HCEC 1CT (cell line): ENCODE measurements around the gene COLEC12.

ENCODE experiments used
- DNase-seq: peaks from one replicate; pipeline ENCODE4 v3.0.0-alpha.2; 2017

Gene COLEC12

DNA sequence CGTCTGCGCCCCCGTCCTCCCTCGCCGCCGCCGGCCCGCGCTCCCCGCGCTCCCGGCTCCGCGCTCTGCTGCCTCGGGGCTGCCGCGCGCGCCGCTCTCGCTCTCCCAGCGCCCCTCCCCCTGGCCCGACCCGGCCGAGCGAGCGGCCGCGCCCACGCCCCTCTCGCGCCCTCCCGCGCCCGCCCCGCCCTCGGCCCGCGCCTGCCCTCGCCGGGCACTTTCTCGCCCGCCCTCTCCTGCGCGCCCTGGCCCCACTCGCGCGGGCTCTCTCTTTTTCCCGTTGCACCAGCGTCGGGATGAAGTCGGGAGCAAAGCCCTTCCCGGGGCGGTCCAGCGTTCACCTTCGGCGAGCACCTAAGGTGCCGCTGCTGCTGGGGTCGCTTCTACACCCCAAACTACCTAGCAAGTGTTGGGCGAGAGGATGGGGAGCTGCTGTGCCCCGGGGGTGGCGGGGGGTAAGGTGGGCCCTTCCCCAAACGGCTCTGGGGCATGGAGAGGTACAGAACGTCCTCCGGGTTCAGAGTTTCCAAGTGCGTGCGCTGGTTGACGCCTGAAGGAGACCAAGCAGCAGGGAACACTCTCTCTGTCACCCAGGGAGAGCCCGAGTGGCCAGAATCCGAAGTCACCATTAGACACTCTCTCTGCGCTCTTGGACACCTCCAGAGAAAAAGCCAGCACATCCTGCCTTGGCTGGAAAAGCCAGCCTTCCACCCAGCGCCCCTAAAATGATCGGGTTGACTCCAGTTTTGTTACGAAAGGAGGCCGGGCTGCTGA, at the start of gene COLEC12:
TSS of gene COLEC12 (minus strand) at position 70 of the 774 bp plus-strand sequence. CDS start 187 bp downstream, outside the sequence.
- no peak for DNase-seq

DNA sequence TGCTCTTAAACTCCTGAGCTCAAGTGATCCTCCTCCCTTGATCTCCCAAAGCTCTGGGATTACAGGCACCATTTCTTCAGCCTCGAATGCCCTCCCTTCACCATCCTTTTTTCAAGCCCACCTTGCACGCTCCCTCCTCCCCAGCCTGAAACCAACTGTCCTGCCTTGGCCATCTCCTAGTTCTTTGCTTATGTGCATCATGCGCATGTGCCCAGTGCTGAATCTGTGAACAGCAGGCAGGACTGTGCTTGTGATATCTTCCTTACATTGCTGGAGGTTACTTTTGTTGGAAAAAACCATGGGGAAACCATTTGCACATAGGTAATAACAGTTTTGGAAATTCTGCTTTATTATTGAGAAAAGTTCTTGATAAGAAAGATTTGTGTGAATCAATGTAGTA, 49.5 kb upstream of the COLEC12 start:
- no peak for DNase-seq

DNA sequence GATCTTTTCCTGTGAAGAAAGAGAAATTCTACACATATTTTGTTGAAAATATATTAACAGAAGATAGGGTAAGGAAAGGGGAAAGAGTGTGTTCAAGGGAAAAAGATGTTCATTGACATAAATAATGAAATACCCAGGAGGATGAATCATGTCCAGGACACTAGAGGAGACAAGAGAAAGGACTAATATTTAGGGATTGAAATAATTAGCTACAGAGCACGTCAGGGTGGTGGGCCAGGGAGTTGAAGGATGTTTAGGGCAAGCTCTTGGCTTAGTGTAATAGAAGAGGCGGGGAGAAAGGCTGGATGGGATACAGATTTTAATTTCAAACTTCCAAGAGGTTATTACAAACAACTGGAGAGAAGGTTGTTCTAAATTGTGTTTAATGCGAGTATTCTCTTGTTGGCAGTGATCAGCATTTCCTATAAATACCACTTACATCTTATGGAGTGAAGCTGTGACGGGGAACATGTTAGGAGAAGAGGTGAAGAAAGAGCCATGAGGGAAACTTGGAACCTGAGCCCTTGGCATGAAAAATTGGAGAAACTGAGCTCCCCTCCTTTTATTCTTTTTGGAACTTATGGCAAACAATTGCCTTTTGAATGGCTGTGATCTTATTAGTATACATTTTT, 43.1 kb upstream of the COLEC12 start:
- no peak for DNase-seq

DNA sequence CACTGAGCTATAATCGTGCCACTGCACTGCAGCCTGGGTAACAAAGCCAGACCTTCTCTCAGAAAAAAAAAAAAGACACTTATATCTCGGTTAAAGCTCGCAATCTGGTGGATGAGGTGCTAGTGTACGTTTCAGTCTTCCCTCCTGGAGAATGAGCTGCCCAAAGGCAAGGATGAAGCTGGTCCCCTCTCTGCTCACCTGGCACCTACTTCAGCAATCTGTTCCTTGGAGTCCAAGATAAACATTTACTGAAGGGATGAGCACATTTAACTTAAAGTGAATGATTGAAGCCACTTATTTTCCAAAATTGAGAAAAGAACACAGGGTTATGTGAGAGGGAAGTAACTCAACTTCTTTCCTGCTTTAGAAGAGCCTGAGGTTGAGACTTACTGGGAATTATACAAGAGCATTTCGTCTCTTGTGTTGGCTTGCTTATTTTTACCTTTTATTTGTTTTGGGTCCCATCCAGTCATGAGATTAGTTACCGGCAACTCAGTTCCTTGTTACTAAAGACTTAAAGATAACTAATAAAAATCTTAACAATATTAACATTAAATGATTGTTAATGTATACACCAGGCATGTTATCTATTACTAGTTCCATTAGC, 33.6 kb upstream of the COLEC12 start:
- no peak for DNase-seq

DNA sequence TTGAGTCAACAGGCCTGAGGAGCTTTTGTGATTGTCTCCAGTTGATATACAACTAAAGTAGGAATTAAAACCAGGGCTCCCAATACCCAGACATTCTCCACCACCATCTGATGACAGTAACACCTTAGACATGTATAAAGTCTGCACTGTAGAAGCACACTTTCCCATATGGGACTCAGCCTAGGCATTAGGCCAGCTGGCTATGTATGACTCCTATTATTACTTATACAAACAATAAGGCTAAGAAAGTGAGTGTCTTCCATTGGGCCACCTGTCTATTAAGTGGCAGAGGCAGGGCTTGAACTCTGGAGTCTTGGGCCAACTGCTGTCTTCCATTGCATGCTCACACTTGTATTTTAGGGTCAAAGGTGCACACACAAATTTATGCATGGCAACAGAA, 32.1 kb upstream of the COLEC12 start:
- DNase-seq, result no peak

DNA sequence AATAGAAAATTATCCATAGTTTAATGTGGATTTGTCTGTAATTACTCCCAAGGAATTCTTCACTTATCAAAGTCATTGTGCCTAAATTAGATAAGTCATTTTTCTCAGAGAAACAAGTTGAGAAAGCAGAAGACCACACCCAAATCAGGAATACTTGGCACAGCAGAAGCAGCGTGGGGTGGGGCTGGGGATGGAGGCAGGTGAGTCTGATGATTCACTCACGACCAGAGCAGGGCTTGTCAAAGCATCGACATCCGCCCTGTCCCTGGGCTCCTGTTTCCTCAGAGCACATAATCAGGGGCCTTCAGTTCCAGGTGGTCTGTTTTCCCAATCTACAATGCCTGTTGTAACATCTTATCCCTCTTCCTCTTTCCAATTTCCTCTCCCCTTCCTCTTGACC, 31.5 kb upstream of the COLEC12 start:
- no peak for DNase-seq

DNA sequence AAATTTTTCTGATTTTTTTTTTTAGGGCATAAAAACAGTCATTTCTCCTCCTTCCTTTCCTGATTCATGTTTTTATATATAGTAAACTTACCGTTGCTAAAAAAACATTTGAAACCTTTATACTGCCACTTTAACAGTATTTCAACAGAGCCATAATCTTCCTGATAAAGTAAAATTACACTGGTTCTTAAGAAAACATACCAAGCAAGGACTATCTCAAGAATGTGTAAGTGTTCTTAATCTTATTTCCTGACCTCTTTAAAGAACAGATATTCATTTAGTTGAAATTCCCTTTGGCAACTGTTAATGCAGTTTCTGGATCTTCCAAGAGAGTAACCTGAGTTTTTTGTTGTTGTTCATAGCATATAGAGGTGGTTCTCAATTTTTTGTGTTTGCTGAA, 26.6 kb upstream of the COLEC12 start:
- DNase-seq, result no peak

DNA sequence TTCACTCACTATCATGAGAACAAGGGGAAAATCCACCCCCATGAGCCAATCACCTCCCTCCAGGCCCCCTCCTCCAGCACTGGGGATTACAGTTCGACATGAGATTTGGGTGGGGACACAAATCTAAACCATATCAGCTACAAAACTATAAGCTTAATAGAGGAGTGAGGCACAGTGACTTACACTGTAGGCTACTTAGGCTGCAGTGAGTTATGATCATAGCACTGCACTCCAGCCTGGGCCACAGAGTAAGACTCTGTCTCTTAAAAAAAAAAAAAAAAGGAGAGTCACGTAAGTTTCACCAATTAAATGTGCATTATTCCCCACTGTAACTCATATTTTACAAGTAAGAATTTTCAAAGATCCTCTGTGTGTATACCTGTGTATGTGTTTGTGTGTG, 26.2 kb upstream of the COLEC12 start:
- no peak for DNase-seq

DNA sequence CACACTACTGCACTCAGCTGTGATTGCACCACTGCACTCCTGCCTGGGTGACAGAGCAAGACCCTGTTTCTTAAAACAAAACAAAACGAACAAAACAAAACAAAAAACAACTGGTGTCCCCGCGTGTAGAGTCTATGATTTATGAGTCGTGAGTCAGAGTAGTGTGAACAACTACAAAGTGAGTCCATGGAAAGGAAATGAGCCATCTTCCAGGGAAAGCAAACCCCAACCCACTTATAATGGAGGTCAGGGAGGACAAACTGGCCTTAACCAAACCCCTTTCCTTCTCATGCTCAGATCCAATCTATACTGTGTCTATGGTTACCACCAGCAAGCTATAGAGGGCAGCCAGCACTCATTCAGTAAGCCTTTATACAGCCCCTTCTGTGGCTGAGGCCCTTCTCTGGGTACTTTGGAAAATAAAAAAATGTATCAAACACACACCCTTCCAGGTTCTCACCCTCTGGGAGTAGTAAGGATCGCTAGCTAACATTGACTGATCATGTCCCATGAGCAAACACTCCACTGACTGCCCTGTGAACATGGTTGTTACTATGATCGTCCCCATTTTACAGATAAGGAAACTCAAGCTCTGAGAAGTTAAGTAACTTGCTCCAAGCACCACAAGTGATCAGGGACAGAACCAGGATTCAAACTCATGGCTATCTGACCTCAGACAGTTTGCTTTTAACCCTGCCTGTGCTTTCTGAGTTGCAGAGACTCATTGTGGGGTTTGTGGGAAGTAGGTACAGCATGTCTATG, 24.7 kb upstream of the COLEC12 start:
- peak; percentile 86 for DNase-seq

DNA sequence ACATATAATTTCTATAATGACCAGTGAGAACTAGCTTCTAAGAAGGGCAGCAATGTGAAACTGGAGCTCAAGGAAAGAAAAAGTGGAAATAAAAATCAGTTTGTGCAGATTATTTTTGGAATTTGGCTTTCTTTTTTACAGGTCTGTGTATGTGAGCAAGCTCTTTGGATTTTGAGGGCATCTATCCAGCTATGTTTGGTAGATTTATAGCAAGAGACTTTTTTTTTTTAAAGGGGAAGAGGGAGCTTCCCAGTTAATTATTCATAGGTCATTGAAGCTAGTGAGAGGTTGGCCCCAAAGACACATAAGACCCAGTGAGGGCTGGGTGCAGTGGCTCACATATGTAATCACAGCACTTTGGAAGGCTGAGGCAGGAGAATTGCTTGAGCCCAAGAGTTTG, 24.0 kb upstream of the COLEC12 start:
- DNase-seq, result peak; percentile 83

DNA sequence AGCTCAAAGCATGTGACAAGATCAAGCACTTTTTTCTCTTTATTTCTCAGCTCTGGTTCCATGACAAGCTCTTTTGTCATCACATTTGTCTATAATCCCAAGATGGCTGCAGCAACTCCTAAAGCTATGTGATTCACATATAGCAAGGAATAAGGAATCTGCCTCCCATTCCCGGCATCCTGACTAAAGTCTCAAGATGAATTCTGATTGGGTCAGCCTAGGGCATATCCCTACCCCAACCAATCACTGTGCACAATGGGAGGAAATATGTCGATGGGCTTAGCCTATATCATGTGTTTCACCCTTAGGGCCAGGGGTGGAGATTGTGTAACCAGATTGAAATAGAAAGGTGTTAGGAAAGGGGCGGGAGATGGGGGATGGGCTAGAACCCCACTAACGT, 23.1 kb upstream of the COLEC12 start:
- DNase-seq, result no peak

DNA sequence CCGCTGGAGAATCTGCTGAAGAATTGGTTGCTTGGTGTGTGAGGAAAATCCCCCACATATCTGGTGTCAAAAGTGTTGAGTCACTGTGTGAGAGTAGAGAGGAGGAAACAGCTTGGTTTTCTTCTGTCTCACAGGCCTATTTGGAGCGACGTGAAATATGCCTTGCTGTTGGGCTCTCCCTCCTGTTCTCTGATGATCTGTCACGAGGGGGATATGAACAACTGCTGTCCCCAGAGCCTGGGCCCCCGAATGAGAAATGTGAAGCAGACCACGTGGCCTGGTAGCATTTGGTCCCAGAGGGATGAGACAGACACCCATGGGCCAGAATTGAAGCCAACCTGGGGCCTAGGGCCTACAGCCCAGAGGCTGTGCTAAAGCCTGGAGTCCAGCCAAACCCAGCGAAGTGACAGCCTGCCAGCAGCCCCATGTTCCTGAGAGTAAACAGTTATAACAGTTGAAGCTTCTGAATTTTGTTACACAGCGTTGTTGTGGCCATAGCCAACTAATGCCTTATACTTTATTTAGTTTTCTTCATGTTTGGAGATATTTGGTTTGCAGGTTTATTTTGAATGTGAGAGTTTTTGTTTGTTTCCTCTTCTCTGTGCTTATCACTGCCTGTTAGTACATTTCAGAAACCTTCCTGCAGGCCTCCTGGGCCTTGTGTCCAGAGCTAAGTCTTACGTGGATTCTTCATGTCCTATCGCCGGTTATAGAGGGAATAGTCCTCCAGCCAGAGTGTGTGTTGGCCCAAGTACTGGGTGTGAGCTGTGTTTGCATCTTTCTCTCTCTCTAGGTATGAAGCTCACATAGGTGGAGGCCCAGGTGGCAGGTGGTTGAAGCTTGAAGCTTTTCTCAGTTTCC, 18.7 kb upstream of the COLEC12 start:
- peak; percentile 54 for DNase-seq

DNA sequence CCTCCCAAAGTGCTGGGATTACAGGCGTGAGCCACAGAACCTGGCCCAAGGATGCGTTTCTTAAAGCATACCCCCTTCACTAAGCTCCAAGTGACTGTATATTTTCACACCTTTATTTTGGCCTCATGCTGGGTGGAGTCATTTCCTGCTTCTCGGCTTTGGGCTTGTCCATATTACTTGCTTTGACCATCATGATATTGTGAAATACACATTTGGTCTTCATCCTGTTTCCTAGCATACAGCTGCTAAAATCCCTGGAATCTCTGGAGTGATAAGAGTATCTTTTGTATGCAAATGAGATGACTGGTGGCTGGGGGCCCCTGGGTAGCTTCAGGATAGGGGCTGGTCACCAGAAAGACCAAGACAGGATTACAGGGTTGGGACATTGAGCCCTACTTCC, 17.6 kb upstream of the COLEC12 start:
- DNase-seq, result peak; percentile 13

DNA sequence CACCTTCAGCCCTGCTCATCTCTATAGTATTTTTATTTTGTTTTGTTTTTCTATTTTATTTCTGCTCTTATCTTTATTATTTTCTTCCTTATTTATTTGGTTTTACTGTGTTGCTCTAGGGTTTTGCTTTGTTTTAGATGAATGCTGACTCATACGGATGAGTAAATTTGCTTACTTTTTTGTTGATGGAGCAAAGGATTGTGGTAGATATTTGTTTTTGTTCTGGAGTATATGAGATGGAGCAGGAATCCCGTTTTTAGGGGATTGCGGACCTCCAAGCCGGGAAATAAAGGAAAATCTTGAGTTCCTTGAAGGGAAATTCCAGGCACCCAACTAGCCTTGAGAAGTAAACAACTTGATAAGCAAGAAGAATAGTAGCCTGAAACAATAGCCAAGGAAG, 15.3 kb upstream of the COLEC12 start:
- no peak for DNase-seq

DNA sequence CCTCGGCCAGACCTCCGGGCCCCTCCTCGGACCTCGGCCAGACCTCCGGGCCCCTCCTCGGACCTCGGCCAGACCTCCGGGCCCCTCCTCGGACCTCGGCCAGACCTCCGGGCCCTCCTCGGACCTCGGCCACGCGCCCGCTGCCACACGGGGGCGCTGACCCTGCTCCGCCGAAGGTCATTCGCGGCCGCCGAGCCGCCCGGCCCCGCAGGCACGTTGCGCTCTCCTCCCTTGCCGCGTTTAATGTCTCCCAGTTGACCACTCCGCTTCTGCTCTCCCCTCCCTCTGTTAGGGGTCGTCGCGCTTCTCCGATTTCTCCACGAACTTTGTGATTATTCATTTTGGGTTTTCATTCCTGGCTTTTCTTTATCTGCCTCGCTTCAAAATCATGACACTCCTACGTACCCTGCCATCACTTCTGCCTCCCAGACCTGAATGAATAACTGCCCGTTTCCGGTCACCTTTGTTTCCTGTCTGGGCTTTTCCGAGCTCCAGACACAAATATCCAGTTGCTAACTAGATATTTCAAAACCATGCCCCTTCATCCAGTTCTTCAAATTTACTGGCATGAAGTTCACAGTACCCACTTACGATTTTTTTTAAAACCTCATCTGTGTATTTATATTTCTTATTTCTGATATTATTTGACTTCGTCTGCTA, 14.8 kb upstream of the COLEC12 start:
- no peak for DNase-seq

DNA sequence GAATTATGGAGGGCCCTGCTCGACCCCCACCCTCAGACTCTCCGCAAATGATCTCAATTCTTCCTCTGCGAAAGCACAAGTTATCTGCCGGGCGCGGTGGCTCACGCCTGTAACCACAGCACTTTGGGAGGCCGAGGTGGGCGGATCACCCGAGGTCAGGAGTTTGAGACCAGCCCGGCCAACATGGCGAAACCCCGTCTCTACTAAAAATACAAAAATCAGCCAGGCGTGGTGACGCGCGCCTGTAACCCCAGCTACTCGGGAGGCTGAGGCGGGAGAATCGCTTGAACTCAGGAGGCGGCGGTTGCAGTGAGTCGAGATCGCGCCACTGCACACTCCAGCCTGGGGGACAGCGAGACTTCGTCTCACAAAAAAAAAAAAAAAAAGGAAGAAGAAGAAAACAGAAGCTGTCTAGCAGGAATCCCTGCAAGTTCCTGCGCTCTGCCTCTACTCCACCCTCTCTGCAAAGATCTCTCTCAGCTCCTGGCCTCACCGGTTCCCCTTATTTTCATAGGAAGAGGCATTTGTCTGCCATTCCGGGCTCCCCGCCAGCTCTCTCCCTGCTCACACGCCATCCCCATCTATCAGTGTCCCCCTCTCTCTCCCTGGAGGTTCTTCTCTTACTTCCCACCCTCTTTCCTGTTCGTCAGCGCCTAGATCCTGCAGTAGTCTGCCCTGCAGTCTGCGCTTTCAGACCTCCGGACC, 13.5 kb upstream of the COLEC12 start:
- DNase-seq, result no peak

DNA sequence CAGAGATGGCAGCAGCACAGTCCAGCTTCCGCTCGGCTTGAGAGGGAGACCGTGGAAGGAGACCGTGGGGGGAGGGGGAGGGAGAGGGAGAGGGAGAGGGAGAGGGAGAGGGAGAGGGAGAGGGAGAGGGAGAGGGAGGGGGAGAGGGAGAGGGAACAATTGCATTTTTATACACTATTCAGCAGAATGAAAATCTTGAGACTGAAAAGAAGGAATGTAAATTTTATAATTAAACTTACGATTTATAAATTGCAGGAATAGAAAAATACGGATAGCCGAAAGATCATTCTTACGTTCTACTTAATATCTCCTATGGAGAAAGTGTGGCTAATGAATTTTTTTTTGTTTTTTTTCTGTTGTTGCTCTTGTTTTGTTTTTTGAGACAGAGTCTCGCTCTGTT, 12.5 kb upstream of the COLEC12 start:
- no peak for DNase-seq

DNA sequence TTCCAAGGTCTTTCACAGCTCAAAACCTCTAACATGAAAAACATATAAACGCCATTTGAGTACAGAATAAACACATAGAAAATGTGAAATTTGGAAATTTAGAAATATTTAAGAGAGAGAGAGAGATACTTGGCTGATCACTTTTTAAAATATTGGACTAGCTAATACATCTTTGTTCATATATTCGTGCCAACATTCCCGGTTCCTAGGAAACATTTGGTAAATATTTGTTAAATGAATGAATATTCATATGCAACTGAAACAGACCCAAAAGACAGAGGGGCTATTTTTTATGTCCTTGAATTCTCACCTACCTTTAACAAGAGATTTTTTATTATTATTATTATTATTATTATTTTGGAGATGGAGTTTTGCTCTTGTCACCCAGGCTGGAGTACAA, 8.3 kb upstream of the COLEC12 start:
- no peak for DNase-seq

DNA sequence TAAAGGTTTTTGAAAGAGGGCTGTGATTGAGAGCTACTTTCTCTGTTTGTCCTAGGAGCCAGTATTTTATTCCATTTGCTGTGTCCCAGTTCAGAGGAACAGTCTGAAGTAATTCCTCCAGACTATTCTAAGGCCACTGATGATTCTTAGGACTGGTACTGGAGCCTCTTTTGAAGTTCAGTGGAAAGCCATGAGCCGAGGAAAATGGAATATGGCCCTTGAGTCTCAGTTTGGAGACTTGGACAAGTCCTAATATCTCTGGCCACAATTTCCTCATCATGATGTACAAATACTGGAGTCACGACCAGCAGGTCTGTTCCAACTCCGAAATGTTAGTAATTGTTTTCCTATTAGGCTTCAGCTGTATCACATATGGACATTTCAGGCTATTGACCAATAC, 7.1 kb upstream of the COLEC12 start:
- no peak for DNase-seq

DNA sequence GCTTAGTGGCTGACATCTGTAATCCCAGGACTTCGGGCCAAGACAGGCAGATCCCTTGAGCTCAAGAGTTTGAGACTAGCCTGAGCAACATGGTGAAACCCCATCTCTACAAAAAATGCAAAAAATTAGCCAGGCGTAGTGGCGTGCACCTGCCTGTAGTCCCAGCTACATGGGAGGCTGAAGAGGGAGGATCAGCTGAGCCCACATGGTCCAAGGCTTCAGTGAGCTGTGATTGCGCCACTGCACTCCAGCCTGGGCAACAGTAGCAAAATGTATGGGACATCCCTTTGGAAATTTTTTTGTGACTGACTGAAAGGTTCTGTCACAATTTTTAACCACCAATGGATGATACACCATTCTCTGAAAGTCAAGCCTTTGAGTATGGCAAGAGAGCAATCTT, 6.3 kb upstream of the COLEC12 start:
- no peak for DNase-seq

DNA sequence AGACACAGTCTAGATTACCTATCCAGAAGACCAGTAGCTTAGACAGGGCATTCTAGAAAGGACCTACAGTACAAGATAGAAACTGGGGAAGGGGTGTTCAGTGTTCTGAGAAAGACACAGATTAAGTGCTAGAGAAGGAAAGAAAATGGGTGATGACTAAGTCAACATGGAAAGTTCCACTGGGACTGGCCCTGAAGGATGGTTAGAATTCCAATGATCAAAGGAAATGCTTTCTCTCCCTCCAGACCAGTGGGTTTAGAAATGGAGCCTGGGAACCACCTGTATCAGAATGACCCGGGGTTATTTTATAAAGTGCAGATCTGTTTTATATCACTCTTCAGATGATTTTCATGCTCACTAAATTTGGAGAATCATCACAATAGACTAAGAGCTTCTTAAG, 5.8 kb upstream of the COLEC12 start:
- DNase-seq, result no peak
